HK-2 (cell line): ENCODE results near the gene OGFOD2.
A peak's percentile ranks its signal among the peaks of the same experiment; 100 is the strongest.
"Not testable (repeated sequence)": the region's sequence is repeated elsewhere in the genome, so short reads cannot be mapped to it uniquely, and the experiment has no call there.

Experiments
- DNase-seq: peaks from one replicate; pipeline ENCODE4 v3.0.0-alpha.2; 2018; ENCODE audit not compliant: unreplicated experiment

The OGFOD2 gene

GRCh38 chr12:122974892-122975789 is at the start of gene OGFOD2:
Gene OGFOD2, plus strand, starts transcription at chr12:122975244. Its CDS starts 8 bp downstream, at chr12:122975252.
- peak; percentile 89 for DNase-seq

- no peak for DNase-seq
Observed at GRCh38 chr12:122927756-122928403, 47.2 kb upstream of the OGFOD2 start.

GRCh38 chr12:122928404-122929147 is 46.5 kb upstream of the OGFOD2 start:
- no peak for DNase-seq

GRCh38 chr12:122929148-122929538 is 45.9 kb upstream of the OGFOD2 start:
- no peak for DNase-seq

GRCh38 chr12:122929812-122930211 is 45.2 kb upstream of the OGFOD2 start:
- DNase-seq: no peak

GRCh38 chr12:122932207-122932606 is 42.8 kb upstream of the OGFOD2 start:
- no peak for DNase-seq

- no peak for DNase-seq
Observed at GRCh38 chr12:122934722-122935121, 40.3 kb upstream of the OGFOD2 start.

- DNase-seq: no peak
Observed at GRCh38 chr12:122935318-122935717, 39.7 kb upstream of the OGFOD2 start.

GRCh38 chr12:122937622-122938091 is 37.4 kb upstream of the OGFOD2 start:
- no peak for DNase-seq

- no peak for DNase-seq
Observed at GRCh38 chr12:122939125-122939524, 35.9 kb upstream of the OGFOD2 start.

- not testable (repeated sequence) for DNase-seq
Observed at GRCh38 chr12:122941351-122941750, 33.7 kb upstream of the OGFOD2 start.

- no peak for DNase-seq
Observed at GRCh38 chr12:122942637-122943036, 32.4 kb upstream of the OGFOD2 start.

- peak; percentile 28 for DNase-seq
Observed at GRCh38 chr12:122943196-122943595, 31.8 kb upstream of the OGFOD2 start.

GRCh38 chr12:122944605-122945592 is 30.1 kb upstream of the OGFOD2 start:
- no peak for DNase-seq

- DNase-seq: peak; percentile 98
Observed at GRCh38 chr12:122946690-122947341, 28.2 kb upstream of the OGFOD2 start.

- DNase-seq: no peak
Observed at GRCh38 chr12:122947352-122947792, 27.7 kb upstream of the OGFOD2 start.

GRCh38 chr12:122948605-122949004 is 26.4 kb upstream of the OGFOD2 start:
- no peak for DNase-seq

- no peak for DNase-seq
Observed at GRCh38 chr12:122949405-122949804, 25.6 kb upstream of the OGFOD2 start.

- no peak for DNase-seq
Observed at GRCh38 chr12:122949816-122950675, 25.0 kb upstream of the OGFOD2 start.
